ENCODE results near the gene CLDN10. TPM values are rescaled to one million over a fixed set of nuclear protein-coding genes. Genes with fewer than 3 reads are reported as not detected.

The CLDN10 gene
- total and polyA plus RNA-seq, 2 donors (not counting 3 experiments of a cell fraction or from before 2014, with no cell fraction given), result 0.49 to 0.69 TPM

GRCh38 chr13:95620825-95621498 is 68.4 kb downstream of the CLDN10 start:
- no peak for FAIRE-seq
- Histone ChIP-seq H3K9ac (replicated peaks; ENCODE audit: extremely low read depth, insufficient read depth, low read length) (no peak overlapping the region), H4K20me1 (replicated peaks; ENCODE audit: control insufficient read depth, extremely low read depth, insufficient read depth, low read length) (peaks cover 2% of the 10 kb centered on the region), H3K27me3 (ENCODE audit: control insufficient read depth in 2 of 2, insufficient read depth in 2 of 2, low read length in 2 of 2) (no peaks in the 10 kb centered on the region), H3K4me2 (ENCODE audit: insufficient read depth, low read length) (no peak overlapping the region), H3K9me3 (replicated peaks; ENCODE audit: control insufficient read depth, insufficient read depth, low read length) (no peaks in the 10 kb centered on the region), H3K4me3 (replicated peaks in 1 of 3; ENCODE audit: insufficient read depth in 1 of 3, low read depth in 1 of 3, low read length in 3 of 3) (no peak overlapping the region), H3K27ac (ENCODE audit: insufficient read depth, low read depth, low read length) (no peak overlapping the region), H3K36me3 (ENCODE audit: control insufficient read depth in 2 of 2, extremely low read depth in 1 of 2, insufficient read depth in 2 of 2, low read length in 2 of 2) (peaks cover 18 to 19% of the 10 kb centered on the region in 2 experiments), H2AFZ (ENCODE audit: low read depth, low read length) (no peak overlapping the region), H3K9me1 (replicated peaks; ENCODE audit: control insufficient read depth, extremely low read depth, insufficient read depth, low read length) (no peaks in the 10 kb centered on the region), H3K4me1 (ENCODE audit: control insufficient read depth, extremely low read depth, insufficient read depth, low read length) (no peaks in the 10 kb centered on the region), H3K79me2 (ENCODE audit: control insufficient read depth, insufficient read depth, low read length) (no peaks in the 10 kb centered on the region)
- CTCF ChIA-PET, result interaction anchor here (1.3 to 7.5 kb wide), 5 partner anchors 38 to 360 kb away, joined by 3 to 286 read pairs (median 7); no protein-coding TSS in a partner anchor
- TF ChIP-seq POLR2A (IDR thresholded peaks at IDR 0.05; ENCODE audit: low read depth, low read length) (no peak), POLR2AphosphoS5 (IDR thresholded peaks at IDR 0.05; ENCODE audit: insufficient read depth, low read depth, low read length) (no peak), EZH2 (IDR thresholded peaks at IDR 0.05; ENCODE audit: borderline replicate concordance, low read depth, low read length, severe bottlenecking) (no peak), MYC (IDR thresholded peaks at IDR 0.05; ENCODE audit: low read depth, low read length) (no peak), MAX (IDR thresholded peaks at IDR 0.05; ENCODE audit: insufficient read depth, insufficient read length) (no peak), GATA2 (IDR thresholded peaks at IDR 0.05; ENCODE audit: insufficient read depth, insufficient read length, low read depth, low read length) (no peak), JUN (IDR thresholded peaks at IDR 0.05; ENCODE audit: borderline replicate concordance, insufficient read depth, insufficient read length, low read depth) (no peak), FOS (IDR thresholded peaks at IDR 0.05; ENCODE audit: borderline replicate concordance, insufficient read depth, low read length) (no peak)
- TF ChIP-seq, protein P1, sequence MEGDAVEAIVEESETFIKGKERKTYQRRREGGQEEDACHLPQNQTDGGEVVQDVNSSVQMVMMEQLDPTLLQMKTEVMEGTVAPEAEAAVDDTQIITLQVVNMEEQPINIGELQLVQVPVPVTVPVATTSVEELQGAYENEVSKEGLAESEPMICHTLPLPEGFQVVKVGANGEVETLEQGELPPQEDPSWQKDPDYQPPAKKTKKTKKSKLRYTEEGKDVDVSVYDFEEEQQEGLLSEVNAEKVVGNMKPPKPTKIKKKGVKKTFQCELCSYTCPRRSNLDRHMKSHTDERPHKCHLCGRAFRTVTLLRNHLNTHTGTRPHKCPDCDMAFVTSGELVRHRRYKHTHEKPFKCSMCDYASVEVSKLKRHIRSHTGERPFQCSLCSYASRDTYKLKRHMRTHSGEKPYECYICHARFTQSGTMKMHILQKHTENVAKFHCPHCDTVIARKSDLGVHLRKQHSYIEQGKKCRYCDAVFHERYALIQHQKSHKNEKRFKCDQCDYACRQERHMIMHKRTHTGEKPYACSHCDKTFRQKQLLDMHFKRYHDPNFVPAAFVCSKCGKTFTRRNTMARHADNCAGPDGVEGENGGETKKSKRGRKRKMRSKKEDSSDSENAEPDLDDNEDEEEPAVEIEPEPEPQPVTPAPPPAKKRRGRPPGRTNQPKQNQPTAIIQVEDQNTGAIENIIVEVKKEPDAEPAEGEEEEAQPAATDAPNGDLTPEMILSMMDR (IDR thresholded peaks at IDR 0.05; ENCODE audit: extremely low read depth in 1 of 2, insufficient read depth in 1 of 2, low read depth in 1 of 2, low read length in 2 of 2), result no peak
- no peak for DNase-seq (ENCODE audit: low read depth, low spot score)
- POLR2A ChIA-PET, result no interaction called here
- dilution Hi-C loops (cut with MboI; ENCODE audit: extremely low pct_ligation_motif_present, low sequenced_read_pairs), result no loop called here
- intact Hi-C loops (cut with micrococcal nuclease), result no loop called here
- BruUV-seq (replicated peaks), result no TSS peak

Measured in endothelial cell of umbilical vein (primary cell).